HuH-7 (cell line): Measurements from ENCODE around the gene RNF223.
"Not testable (repeated sequence)": the region's sequence is repeated elsewhere in the genome, so short reads cannot be mapped to it uniquely, and the experiment has no call there.

Experiments used
- DNase-seq: peaks from one replicate; pipeline ENCODE4 v3.0.0; 2011; ENCODE audit warnings: low spot score

RNF223 gene

GRCh38 chr1:1072849-1073742 is 1.0 kb downstream of the RNF223 start:
- no peak for DNase-seq

- no peak for DNase-seq
These were observed 1.7 kb downstream of the RNF223 start for GRCh38 chr1:1072299-1072848.

DNA sequence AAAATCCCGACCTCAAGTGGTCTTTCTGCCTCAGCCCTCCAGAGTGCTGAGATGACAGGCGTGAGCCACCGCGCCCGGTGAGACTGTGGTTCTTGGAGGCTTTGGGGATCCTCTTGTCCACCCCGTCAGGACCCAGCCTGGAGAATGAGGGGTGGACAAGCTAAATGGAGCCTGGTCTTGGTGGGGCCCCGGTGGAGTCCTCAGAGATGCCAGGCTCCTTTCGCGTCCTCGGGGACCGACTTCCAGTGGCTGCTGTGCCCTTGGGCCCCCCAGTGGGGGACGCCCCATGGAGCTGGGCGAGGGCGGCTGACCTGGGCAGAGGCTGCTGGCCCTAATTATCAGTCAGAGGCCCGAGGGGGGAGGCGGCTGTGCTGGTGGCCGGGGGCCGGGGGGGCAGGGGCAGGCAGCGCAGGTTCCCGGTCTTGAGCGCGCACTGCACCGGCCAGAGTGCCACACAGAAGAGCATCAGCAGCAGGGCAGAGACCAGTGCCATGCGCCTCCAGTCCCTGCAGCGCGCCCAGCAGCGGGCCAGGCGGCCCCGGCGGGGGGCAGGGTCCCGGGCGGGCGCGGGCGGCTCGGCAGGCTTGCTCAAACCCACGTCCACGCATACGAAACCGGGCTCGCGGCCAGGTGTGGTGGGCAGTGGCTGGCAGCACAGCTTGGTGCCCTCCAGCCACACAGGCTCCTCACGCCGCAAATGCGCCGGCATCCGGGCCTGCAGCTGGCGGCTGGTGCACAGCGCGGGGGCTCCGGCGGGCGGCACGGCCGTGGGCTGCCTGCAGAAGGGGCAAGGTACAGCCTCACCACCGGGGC is 2.4 kb downstream of the RNF223 start:
- DNase-seq: no peak

DNA sequence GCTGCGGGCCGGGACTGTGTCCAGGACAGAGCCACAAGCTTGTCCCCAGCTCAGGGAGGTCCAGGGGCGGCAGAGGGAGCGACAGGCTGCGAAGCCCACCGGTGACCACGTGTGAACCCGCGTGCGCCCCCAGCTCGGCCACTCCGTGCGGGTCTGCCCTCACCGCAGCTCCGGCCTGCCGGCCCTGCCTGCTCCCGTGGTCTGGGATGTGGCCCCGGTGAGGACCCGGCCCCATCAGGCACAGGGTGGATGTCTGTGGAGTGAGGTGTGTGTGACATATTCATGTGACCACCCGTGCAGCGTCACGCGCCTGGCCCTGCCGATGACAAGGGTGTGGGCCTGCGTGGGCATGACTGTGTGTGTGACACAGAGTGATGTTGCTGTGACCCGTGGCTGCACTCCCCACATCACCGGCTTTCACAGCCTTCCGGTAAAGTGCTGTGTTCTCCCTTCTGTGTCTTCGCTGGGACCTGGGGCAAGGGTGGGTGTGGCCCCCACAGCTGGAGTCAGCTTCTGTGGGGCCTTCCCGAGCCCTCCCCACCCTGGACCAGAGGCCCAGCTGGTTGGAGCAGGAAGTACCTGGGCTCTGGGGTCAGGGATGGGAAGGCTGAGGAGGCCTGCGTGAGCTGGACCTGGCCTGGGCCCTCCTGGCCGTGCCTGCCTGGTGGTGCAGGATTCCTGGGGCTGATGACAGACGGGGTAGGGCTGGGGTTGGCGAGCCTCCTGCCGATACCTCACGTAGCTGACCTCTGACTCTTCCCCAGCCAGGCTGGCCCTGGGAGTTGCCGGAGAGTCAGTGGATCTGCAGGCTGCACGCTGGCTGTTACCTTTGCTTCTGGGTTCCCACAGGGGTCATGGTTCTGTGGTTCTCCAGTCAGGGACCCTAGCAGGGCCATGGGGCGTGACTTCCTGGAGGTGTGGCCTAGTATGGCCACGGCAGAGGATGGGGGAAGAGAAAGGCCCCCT is 4.1 kb downstream of the RNF223 start:
- no peak for DNase-seq

DNA sequence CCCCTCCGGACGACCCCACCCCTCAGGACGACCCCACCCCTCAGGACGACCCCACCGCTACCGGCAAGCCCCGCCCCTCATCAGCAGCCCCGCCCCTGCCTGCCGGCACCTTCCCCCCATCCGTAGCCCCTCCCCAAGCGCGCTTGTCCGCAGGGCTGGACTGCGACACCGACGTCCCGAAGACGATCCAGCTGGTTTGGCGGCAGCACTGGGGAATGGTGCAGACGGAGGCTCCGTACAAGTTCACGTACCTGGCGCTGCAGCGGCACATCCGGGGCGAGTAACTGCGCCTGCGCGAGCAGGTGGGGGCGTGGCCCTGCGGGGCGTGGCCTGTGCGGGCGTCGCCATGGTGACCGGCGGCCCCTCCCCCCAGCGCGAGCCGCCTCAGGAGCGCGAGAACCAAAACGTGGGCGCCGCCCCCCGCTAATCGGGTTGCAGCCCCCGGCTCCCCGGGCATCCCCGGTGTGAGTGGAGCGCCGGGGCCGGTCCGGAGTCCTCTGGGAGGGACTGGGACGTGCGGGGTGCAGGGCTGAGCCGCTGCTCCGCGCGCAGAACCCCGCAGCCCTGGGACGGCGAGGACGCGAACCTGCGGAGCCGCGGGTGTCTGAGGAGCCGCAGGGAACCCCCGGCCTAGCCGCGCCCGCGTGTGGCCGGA is 4.9 kb downstream of the RNF223 start:
- DNase-seq: peak; percentile 90

GRCh38 chr1:1068517-1069055 is 5.5 kb downstream of the RNF223 start:
- no peak for DNase-seq

GRCh38 chr1:1067860-1068516 is 6.1 kb downstream of the RNF223 start:
- no peak for DNase-seq

- DNase-seq: no peak
These were observed 6.7 kb downstream of the RNF223 start for GRCh38 chr1:1067284-1067859.

DNA sequence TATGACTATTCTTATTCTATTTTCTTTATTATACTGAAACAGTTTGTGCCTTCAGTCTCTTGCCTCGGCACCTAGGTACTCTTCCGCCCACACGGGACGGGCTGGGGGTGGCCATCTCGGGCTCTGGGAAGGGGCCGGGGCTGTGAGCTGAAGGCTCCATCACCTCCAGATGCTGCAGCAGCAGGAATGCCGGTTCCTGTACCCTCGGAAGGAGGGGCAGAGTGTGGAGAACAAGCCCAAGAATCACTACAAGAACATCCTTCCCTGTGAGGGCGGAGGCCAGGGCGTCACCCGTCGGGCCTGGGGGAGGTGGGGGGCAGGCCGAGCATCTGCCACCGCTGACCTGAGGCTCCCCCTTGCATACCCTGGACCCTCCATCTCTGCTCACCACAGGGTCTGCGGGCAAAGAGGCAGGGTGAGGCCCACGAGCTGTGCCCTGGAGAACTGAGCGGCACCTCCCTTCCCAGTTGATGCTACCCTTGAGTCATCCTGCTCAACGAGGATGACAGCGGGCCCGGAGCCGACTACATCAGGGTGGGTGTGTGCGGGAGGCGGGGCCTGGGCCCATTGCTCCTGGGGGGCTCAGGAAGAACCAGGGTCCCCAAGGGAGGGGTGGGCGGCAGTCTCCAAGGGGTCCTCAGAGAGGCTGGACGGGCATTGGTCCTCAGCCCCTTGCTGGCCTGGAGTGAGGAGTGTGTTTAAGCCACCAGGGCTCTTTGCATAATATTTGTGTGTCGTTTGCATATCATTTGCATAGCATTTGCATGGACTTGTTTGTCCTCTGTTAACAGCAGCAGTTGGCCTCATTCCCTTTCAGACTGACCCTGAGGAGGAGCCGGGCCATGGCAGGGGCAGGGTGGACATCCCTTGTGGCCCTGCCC is 7.5 kb downstream of the RNF223 start:
- no peak for DNase-seq

DNA sequence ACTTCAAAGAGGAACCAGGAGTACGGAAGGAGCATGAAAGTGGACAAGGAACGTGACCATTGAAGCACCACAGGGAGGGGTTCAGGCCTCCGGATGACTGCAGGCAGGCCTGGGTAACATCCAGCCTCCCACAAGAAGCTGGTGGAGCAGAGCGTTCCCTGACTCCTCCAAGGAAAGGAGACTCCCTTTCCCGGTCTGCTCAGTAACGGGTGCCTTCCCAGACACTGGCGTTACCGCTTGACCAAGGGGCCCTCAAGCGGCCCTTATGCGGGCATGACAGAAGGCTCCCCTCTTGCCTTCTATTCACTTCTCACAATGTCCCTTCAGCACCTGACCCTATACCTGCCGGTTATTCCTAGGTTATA is 8.2 kb downstream of the RNF223 start:
- not testable (repeated sequence) for DNase-seq

- no peak for DNase-seq
These were observed 8.7 kb downstream of the RNF223 start for GRCh38 chr1:1065265-1065939.

DNA sequence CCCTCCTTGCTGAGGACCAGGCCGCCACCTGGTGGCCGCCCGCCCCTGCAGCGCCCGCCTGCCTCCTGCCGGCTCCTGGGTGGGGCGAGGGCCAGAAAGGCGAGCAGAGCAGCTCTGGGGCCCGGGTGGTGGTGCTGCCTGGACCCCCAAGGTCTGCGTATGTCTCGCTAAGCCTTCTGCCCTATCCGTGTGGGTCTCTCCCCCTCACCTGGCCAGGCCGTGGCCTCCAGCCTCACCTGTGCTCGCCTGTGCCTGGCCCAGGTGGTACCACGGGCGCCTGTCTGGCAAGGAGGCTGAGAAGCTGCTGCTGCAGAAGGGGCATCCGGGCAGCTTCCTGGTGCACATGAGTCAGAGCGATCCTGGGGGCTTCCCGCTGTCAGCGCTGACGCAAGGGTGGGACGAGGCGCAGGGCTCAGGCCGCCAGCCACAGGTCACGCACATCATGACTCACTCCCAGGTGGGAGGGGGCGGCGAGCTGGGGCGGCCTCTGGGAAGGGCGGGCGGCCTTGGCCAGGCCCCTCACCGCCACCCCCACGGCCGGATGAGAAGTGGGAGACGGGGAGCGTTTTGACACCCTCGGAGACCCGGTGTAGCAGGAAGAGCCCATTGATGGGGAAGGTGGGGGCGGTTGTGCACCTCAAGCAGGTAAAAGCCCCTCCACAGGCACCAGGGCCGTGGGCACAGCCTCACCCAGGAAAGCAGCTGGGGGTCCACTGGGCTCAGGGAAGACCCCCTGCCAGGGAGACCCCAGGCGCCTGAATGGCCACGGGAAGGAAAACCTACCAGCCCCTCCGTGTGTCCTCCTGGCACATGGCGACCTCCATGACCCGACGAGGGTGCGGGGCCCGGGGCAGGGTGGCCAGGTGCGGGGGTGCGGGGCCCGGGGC is 9.9 kb downstream of the RNF223 start:
- peak; percentile 92 for DNase-seq

GRCh38 chr1:1063261-1063944 is 10.7 kb downstream of the RNF223 start:
- DNase-seq: no peak

GRCh38 chr1:1062348-1063163 is 11.6 kb downstream of the RNF223 start:
- DNase-seq: no peak

- DNase-seq: no peak
These were observed 12.3 kb downstream of the RNF223 start for GRCh38 chr1:1061682-1062345.
